ENCODE results near the gene CFAP61. TPM values are rescaled to one million over a fixed set of nuclear protein-coding genes. Genes with fewer than 3 reads are reported as not detected.

CFAP61 gene
- polyA plus RNA-seq, 1 of the 3 experiments (the other 2 are of a cell fraction), result 0.26 TPM

- CTCF ChIA-PET, result interaction anchor here (0.9 kb wide), 2 partner anchors 17 to 136 kb away, joined by 3 read pairs; no protein-coding TSS in a partner anchor
Measured at GRCh38 chr20:20100881-20101280, 48.5 kb downstream of the CFAP61 start.

More at GRCh38 chr20:20100881-20101280, 48.5 kb downstream of the CFAP61 start:
- Histone ChIP-seq H3K27me3 (ENCODE audit: insufficient read depth) (peaks cover 6% of the 10 kb centered on the region), H3K9ac (no peak overlapping the region), H3K27ac (ENCODE audit: low read depth in 2 of 2, low read length in 1 of 2) (no peak overlapping the region), H3F3A (replicated peaks; ENCODE audit: insufficient read depth) (no peaks in the 10 kb centered on the region), H4K20me1 (ENCODE audit: insufficient read depth) (no peaks in the 10 kb centered on the region), H3K36me3 (replicated peaks in 1 of 2; ENCODE audit: control insufficient read depth in 1 of 2, insufficient read depth in 2 of 2, low read length in 1 of 2) (no peaks in the 10 kb centered on the region), H3K4me2 (no peak overlapping the region), H3K9me2 (no peaks in the 10 kb centered on the region), H3K4me3 (ENCODE audit: low read depth in 2 of 2, low read length in 1 of 2) (no peak overlapping the region), H2AFZ (ENCODE audit: low read depth) (no peak overlapping the region), H3K9me3 (no peaks in the 10 kb centered on the region), H3K79me2 (ENCODE audit: insufficient read depth) (no peaks in the 10 kb centered on the region), H3K4me1 (ENCODE audit: control insufficient read depth in 1 of 2, insufficient read depth in 2 of 2, low read depth in 1 of 2, low read length in 1 of 2) (no peaks in the 10 kb centered on the region; a peak in 1 of 4 replicates)
- no peak for DNase-seq
- TF ChIP-seq RXRA (IDR thresholded peaks at IDR 0.05; ENCODE audit: borderline replicate concordance, low read depth) (no peak), CHD2 (IDR thresholded peaks at IDR 0.05; ENCODE audit: low read length, partially characterized antibody) (no peak), SIN3A (IDR thresholded peaks at IDR 0.05; ENCODE audit: borderline replicate concordance, low read depth, low read length) (no peak), EZH2phosphoT487 (IDR thresholded peaks at IDR 0.05; ENCODE audit: borderline replicate concordance, low read depth) (no peak), RAD21 (IDR thresholded peaks at IDR 0.05; ENCODE audit: low read length) (no peak), USF1 (IDR thresholded peaks at IDR 0.05; ENCODE audit: borderline replicate concordance, low read depth) (no peak), NRF1 (IDR thresholded peaks at IDR 0.05; ENCODE audit: low read depth, low read length) (no peak), FOXJ3 (CRISPR knock-in tag; IDR thresholded peaks at IDR 0.05) (no peak), TAF1 (IDR thresholded peaks at IDR 0.05; ENCODE audit: borderline replicate concordance, low read depth, low read length) (no peak), ELF1 (IDR thresholded peaks at IDR 0.05) (no peak), NFIC (IDR thresholded peaks at IDR 0.05; ENCODE audit: borderline replicate concordance) (no peak), GABPA (IDR thresholded peaks at IDR 0.05; ENCODE audit: low read depth) (no peak), RFX5 (IDR thresholded peaks at IDR 0.05; ENCODE audit: low read length) (no peak), FOXM1 (IDR thresholded peaks at IDR 0.05; ENCODE audit: low read depth) (no peak), EP300 (IDR thresholded peaks at IDR 0.05; ENCODE audit: borderline replicate concordance in 1 of 2, low read depth in 1 of 2, low read length in 1 of 2) (no peak), PBX3 (IDR thresholded peaks at IDR 0.05) (no peak), TEAD4 (IDR thresholded peaks at IDR 0.05; ENCODE audit: borderline replicate concordance, insufficient read depth) (no peak)
- TF ChIP-seq, protein P1, sequence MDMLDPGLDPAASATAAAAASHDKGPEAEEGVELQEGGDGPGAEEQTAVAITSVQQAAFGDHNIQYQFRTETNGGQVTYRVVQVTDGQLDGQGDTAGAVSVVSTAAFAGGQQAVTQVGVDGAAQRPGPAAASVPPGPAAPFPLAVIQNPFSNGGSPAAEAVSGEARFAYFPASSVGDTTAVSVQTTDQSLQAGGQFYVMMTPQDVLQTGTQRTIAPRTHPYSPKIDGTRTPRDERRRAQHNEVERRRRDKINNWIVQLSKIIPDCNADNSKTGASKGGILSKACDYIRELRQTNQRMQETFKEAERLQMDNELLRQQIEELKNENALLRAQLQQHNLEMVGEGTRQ (IDR thresholded peaks at IDR 0.05; ENCODE audit: borderline replicate concordance, low read depth, low read length), result no peak
- TF ChIP-seq, protein P2, sequence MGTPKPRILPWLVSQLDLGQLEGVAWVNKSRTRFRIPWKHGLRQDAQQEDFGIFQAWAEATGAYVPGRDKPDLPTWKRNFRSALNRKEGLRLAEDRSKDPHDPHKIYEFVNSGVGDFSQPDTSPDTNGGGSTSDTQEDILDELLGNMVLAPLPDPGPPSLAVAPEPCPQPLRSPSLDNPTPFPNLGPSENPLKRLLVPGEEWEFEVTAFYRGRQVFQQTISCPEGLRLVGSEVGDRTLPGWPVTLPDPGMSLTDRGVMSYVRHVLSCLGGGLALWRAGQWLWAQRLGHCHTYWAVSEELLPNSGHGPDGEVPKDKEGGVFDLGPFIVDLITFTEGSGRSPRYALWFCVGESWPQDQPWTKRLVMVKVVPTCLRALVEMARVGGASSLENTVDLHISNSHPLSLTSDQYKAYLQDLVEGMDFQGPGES (IDR thresholded peaks at IDR 0.05; ENCODE audit: low read depth, low read length), result no peak
- POLR2A ChIA-PET, result no interaction called here
